ENCODE data around the gene CBLL1. TPM values are rescaled to one million over a fixed set of nuclear protein-coding genes. Genes with fewer than 3 reads are reported as not detected.

Gene CBLL1
- polyA plus RNA-seq, 4 donors = 6.2 to 23.6 (median 8.3) TPM

DNA sequence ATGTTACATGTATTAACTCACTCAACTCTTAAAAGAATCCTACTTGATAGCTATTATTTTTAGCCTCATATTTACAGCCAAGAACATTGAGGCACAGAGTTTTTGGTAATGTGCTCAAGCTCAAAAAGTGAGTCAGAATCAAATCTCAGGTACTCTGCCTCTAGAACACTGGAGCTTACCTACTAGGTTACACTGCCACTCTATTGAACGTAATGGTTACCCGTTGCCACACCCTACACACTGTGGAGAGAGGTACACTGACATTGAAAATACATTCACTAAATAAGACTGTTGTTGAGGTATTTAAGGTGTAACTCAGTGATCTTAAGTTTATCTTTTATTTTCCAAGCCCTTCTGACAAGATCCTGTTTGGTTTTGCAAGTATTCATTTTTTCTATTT lies 41.2 kb downstream of the CBLL1 start:
- H3K4me3 ChIP-seq (ENCODE audit: low read depth in 1 of 3, low read length in 3 of 3) = no peak overlapping the region
- 61 to 78% (median 68%) methylated on average over 2 of the region's 2 CpGs for WGBS, 3 donors
- DNase-seq (no peak), FAIRE-seq (no peak)
- H3K9me3 ChIP-seq (ENCODE audit: control insufficient read depth in 2 of 2, insufficient read depth in 1 of 2, low read depth in 1 of 2, low read length in 1 of 2) = no peaks in the 10 kb centered on the region
- no peak overlapping the region for H3K27ac ChIP-seq (ENCODE audit: low read depth in 1 of 3, low read length in 2 of 3)
- no peaks in the 10 kb centered on the region for H3K27me3 ChIP-seq (ENCODE audit: control insufficient read depth in 3 of 3, insufficient read depth in 3 of 3, low read length in 3 of 3)
- H3K36me3 ChIP-seq (ENCODE audit: control insufficient read depth in 3 of 3, insufficient read depth in 2 of 3, low read depth in 1 of 3, low read length in 3 of 3) = peaks cover 0 to 32% (median 18%) of the 10 kb centered on the region in 3 donors
- peaks cover 0 to 6% (median 0%) of the 10 kb centered on the region in 3 donors for H3K4me1 ChIP-seq (ENCODE audit: control insufficient read depth in 3 of 3, insufficient read depth in 2 of 3, low read depth in 1 of 3, low read length in 2 of 3)

DNA sequence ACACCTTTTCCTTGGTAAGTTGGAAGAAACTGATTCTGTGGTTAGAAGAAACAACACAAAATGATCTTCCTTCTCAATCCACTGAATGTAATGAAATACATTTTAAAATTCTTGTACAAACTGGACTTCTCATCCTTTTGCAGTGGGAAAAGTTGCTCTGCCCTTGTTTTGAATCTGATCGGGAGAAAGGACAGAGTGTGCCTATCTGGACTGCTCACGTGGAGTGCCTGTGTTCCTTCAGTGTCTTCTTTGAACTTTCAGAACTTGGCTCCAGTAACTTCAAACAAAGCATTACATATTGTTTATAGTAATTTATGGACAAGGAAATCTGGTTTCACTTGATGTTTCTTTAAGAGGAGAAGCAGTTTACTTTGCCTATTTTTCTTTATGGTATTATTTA lies 42.0 kb downstream of the CBLL1 start:
- DNase-seq = no peak
- no peaks in the 10 kb centered on the region for H3K27me3 ChIP-seq (ENCODE audit: control insufficient read depth in 3 of 3, insufficient read depth in 3 of 3, low read length in 3 of 3)
- WGBS, 3 donors = 19 to 31% (median 23%) methylated on average over 2 of the region's 2 CpGs
- H3K4me1 ChIP-seq (ENCODE audit: control insufficient read depth in 3 of 3, insufficient read depth in 2 of 3, low read depth in 1 of 3, low read length in 2 of 3) = peaks cover 0 to 3% (median 0%) of the 10 kb centered on the region in 3 donors
- peak; percentile 5 for FAIRE-seq
- H3K4me3 ChIP-seq (ENCODE audit: low read depth in 1 of 3, low read length in 3 of 3) = no peak overlapping the region
- peaks cover 0 to 32% (median 22%) of the 10 kb centered on the region in 3 donors for H3K36me3 ChIP-seq (ENCODE audit: control insufficient read depth in 3 of 3, insufficient read depth in 2 of 3, low read depth in 1 of 3, low read length in 3 of 3)
- no peak overlapping the region for H3K27ac ChIP-seq (ENCODE audit: low read depth in 1 of 3, low read length in 2 of 3)
- H3K9me3 ChIP-seq (ENCODE audit: control insufficient read depth in 2 of 2, insufficient read depth in 1 of 2, low read depth in 1 of 2, low read length in 1 of 2) = no peaks in the 10 kb centered on the region

DNA sequence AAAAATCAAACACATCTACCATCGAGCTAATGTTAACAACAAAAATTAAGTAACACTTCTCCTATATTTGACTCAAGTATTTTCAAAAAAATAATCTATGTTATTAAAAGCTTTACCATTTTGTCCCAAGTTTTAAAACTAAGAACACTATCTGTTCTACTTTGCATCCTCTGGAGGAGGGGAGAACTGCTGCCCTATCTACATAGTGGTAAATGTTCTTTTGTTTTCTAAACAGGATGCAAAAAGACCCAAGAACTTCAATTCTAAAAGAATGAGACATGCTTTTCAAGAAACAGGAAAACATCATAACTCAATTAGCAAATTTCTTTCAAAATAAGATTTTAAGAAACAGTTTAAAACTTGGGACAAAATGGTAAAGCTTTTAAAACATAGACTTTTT lies 44.3 kb downstream of the CBLL1 start:
- Histone ChIP-seq H3K36me3 (ENCODE audit: control insufficient read depth in 3 of 3, insufficient read depth in 2 of 3, low read depth in 1 of 3, low read length in 3 of 3) (peaks cover 0 to 27% (median 24%) of the 10 kb centered on the region in 3 donors), H3K4me1 (ENCODE audit: control insufficient read depth in 3 of 3, insufficient read depth in 2 of 3, low read depth in 1 of 3, low read length in 2 of 3) (no peaks in the 10 kb centered on the region), H3K4me3 (ENCODE audit: low read depth in 1 of 3, low read length in 3 of 3) (no peak overlapping the region), H3K27ac (ENCODE audit: low read depth in 1 of 3, low read length in 2 of 3) (no peak overlapping the region), H3K9me3 (ENCODE audit: control insufficient read depth in 2 of 2, insufficient read depth in 1 of 2, low read depth in 1 of 2, low read length in 1 of 2) (no peaks in the 10 kb centered on the region), H3K27me3 (ENCODE audit: control insufficient read depth in 3 of 3, insufficient read depth in 3 of 3, low read length in 3 of 3) (no peaks in the 10 kb centered on the region)
- FAIRE-seq (no peak), DNase-seq (no peak)
- 84 to 100% (median 97%) methylated on average over 1 of the region's 1 CpG for WGBS, 3 donors

DNA sequence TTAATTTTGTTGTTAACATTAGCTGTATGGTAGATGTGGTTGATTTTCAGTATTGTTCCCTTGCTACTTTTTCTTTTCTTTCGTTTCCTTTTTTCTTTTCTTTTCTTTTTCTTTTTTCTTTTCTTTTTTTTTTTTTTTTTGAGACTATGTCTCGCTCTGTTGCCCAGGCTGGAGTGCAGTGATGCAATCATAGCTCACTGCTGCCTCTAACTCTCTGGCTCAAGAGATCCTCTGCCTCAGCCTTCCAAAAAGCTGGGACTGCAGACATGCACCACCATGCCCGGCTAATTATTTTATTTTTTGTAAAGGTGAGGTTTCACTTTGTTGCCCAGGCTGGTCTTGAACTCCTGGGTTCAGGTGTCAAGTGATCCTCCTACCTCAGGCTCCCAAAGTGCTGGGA lies 44.7 kb downstream of the CBLL1 start:
- H3K9me3 ChIP-seq (ENCODE audit: control insufficient read depth in 2 of 2, insufficient read depth in 1 of 2, low read depth in 1 of 2, low read length in 1 of 2) = no peaks in the 10 kb centered on the region
- H3K27me3 ChIP-seq (ENCODE audit: control insufficient read depth in 3 of 3, insufficient read depth in 3 of 3, low read length in 3 of 3) = no peaks in the 10 kb centered on the region
- no peaks in the 10 kb centered on the region for H3K4me1 ChIP-seq (ENCODE audit: control insufficient read depth in 3 of 3, insufficient read depth in 2 of 3, low read depth in 1 of 3, low read length in 2 of 3)
- DNase-seq = no peak
- no peak overlapping the region for H3K27ac ChIP-seq (ENCODE audit: low read depth in 1 of 3, low read length in 2 of 3)
- FAIRE-seq = no peak
- WGBS, 3 donors = 79 to 86% (median 81%) methylated on average over 3 of the region's 3 CpGs
- peaks cover 0 to 25% (median 24%) of the 10 kb centered on the region in 3 donors for H3K36me3 ChIP-seq (ENCODE audit: control insufficient read depth in 3 of 3, insufficient read depth in 2 of 3, low read depth in 1 of 3, low read length in 3 of 3)
- no peak overlapping the region for H3K4me3 ChIP-seq (ENCODE audit: low read depth in 1 of 3, low read length in 3 of 3)

DNA sequence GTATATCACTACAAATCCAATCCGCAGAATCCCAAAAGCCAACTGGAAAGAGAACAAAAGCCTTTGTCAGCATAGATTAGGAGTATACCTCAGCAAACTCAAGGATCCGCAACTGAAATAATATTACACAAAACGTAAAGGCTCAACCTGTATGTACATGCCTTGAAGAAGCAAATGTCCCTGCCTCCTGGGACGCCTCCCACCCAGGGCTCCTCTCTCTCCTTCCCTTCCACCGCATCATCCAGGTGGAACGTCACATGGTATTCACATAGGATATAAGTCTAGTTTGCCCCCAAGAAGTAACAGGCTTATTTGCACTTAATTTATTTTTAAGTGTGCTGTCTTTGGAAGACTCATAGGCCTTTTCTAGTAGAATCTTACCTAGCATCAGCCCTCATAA lies 45.7 kb downstream of the CBLL1 start:
- Histone ChIP-seq H3K4me1 (ENCODE audit: control insufficient read depth in 3 of 3, insufficient read depth in 2 of 3, low read depth in 1 of 3, low read length in 2 of 3) (no peaks in the 10 kb centered on the region), H3K4me3 (ENCODE audit: low read depth in 1 of 3, low read length in 3 of 3) (no peak overlapping the region), H3K27me3 (ENCODE audit: control insufficient read depth in 3 of 3, insufficient read depth in 3 of 3, low read length in 3 of 3) (no peaks in the 10 kb centered on the region), H3K36me3 (ENCODE audit: control insufficient read depth in 3 of 3, insufficient read depth in 2 of 3, low read depth in 1 of 3, low read length in 3 of 3) (peaks cover 0 to 24% (median 20%) of the 10 kb centered on the region in 3 donors), H3K9me3 (ENCODE audit: control insufficient read depth in 2 of 2, insufficient read depth in 1 of 2, low read depth in 1 of 2, low read length in 1 of 2) (no peaks in the 10 kb centered on the region), H3K27ac (ENCODE audit: low read depth in 1 of 3, low read length in 2 of 3) (no peak overlapping the region)
- DNase-seq (no peak), FAIRE-seq (no peak)
- 95 to 99% (median 96%) methylated on average over 6 of the region's 6 CpGs for WGBS, 3 donors

DNA sequence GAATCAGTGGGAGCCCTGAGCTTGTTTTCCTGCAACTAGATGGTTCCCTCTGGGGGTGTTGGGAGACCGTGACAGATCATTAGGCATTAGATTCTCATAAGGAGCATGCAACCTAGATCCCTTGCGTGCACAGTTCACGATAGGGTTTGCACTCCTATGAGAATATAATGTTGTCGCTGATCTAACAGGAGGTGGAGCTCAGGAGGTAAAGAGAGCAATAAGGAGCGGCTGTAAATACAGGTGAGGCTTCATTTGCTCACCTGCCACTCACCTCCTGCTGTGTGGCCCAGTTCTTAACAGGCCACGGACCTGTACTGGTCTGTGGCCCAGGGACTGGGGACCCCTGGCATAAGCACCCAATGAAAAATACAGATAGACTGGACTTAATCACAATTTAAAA lies 48.4 kb downstream of the CBLL1 start:
- no peaks in the 10 kb centered on the region for H3K9me3 ChIP-seq (ENCODE audit: control insufficient read depth in 2 of 2, insufficient read depth in 1 of 2, low read depth in 1 of 2, low read length in 1 of 2)
- H3K4me3 ChIP-seq (ENCODE audit: low read depth in 1 of 3, low read length in 3 of 3) = no peak overlapping the region
- DNase-seq = no peak
- peaks cover 0 to 29% (median 16%) of the 10 kb centered on the region in 3 donors for H3K36me3 ChIP-seq (ENCODE audit: control insufficient read depth in 3 of 3, insufficient read depth in 2 of 3, low read depth in 1 of 3, low read length in 3 of 3)
- no peak overlapping the region for H3K27ac ChIP-seq (ENCODE audit: low read depth in 1 of 3, low read length in 2 of 3)
- FAIRE-seq = no peak
- H3K27me3 ChIP-seq (ENCODE audit: control insufficient read depth in 3 of 3, insufficient read depth in 3 of 3, low read length in 3 of 3) = no peaks in the 10 kb centered on the region
- H3K4me1 ChIP-seq (ENCODE audit: control insufficient read depth in 3 of 3, insufficient read depth in 2 of 3, low read depth in 1 of 3, low read length in 2 of 3) = peaks cover 0 to under 1% (median 0%) of the 10 kb centered on the region in 3 donors
- WGBS, 3 donors = 72 to 92% (median 87%) methylated on average over 6 of the region's 6 CpGs

DNA sequence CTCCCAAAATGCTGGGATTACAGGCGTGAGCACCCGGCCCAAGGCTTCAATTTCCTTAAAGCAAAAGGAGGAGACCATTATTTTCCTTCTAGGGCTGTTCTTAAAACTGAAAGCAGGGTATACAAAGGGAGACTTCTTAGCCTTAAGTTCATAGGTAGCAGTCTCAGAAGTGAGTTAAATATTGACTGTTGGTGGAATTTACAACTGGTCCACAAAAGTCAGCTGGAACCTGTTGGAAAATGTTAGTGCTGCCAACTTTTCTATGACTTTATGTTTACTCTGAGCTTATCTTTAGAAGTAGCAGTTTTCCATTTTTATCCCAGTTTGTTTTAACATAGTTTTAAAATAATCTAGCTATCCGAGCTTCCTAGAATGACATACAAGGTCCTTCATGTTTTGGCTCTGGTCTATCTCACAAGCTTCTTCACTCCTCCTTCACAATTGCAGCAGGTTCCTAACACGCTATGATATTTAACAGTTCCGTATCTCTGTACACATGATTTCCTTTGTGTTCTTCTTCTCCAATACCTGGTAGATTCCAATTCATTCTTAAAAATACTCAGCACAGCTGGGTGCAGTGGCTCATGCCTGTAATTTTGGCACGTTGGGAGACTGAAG lies 55.8 kb downstream of the CBLL1 start:
- Histone ChIP-seq H3K9me3 (ENCODE audit: control insufficient read depth in 2 of 2, insufficient read depth in 1 of 2, low read depth in 1 of 2, low read length in 1 of 2) (no peaks in the 10 kb centered on the region), H3K27ac (ENCODE audit: low read depth in 1 of 3, low read length in 2 of 3) (peak overlapping the region in 1 of 3 donors; percentile 72), H3K4me3 (ENCODE audit: low read depth in 1 of 3, low read length in 3 of 3) (peak overlapping the region; percentile 0 to 68 (median 54)), H3K4me1 (ENCODE audit: control insufficient read depth in 3 of 3, insufficient read depth in 2 of 3, low read depth in 1 of 3, low read length in 2 of 3) (peaks cover 0 to 24% (median 3%) of the 10 kb centered on the region in 3 donors), H3K36me3 (ENCODE audit: control insufficient read depth in 3 of 3, insufficient read depth in 2 of 3, low read depth in 1 of 3, low read length in 3 of 3) (peaks cover 0 to 19% (median 2%) of the 10 kb centered on the region in 3 donors), H3K27me3 (ENCODE audit: control insufficient read depth in 3 of 3, insufficient read depth in 3 of 3, low read length in 3 of 3) (no peaks in the 10 kb centered on the region)
- WGBS, 3 donors = 10 to 22% (median 17%) methylated on average over 6 of the region's 6 CpGs
- DNase-seq = peak; percentile 75 to 85
- FAIRE-seq = no peak

DNA sequence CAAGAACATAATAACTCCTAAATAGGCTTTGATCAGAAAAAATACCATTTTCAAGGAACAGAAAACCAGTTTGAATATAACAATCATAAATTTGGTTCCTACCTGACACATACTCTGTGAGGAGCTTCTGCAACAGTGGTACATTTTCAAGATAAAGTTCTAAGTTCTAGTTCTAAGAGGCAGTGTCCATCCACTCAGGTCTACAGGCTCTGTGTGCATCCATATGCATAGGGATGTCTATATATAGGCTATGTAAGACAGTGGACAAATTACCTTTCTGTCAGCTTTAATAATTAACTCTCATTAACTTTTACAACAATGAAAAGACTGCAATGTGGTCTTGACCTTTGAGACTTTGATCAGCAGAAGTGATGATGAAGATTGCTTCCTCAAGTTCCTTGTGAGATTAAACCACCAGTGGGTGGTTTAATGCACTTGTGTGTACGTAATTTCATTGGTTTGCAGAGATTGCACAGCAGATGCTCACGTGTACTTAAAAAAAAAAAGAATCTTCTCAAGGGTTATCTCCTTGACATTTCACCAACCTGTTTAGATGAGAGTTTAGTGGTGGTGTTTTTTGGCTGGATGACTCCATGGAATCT lies 59.2 kb downstream of the CBLL1 start, which contains the start of gene SLC26A3:
Gene SLC26A3, minus strand, starts transcription at position 215 of the 602 bp plus-strand sequence. CDS start 8,714 bp downstream, outside the sequence.
- Histone ChIP-seq H3K4me1 (ENCODE audit: control insufficient read depth in 3 of 3, insufficient read depth in 2 of 3, low read depth in 1 of 3, low read length in 2 of 3) (peaks cover 0 to 25% (median 3%) of the 10 kb centered on the region in 3 donors), H3K36me3 (ENCODE audit: control insufficient read depth in 3 of 3, insufficient read depth in 2 of 3, low read depth in 1 of 3, low read length in 3 of 3) (peaks cover 0 to 7% (median 2%) of the 10 kb centered on the region in 3 donors), H3K4me3 (ENCODE audit: low read depth in 1 of 3, low read length in 3 of 3) (peak within 1 kb of the TSS in 2 of 3 donors; percentile 54 to 68), H3K27ac (ENCODE audit: low read depth in 1 of 3, low read length in 2 of 3) (peak within 1 kb of the TSS in 2 of 3 donors; percentile 44 to 55), H3K27me3 (ENCODE audit: control insufficient read depth in 3 of 3, insufficient read depth in 3 of 3, low read length in 3 of 3) (no peaks in the 10 kb centered on the region), H3K9me3 (ENCODE audit: control insufficient read depth in 2 of 2, insufficient read depth in 1 of 2, low read depth in 1 of 2, low read length in 1 of 2) (no peaks in the 10 kb centered on the region)
- peak; percentile 68 for FAIRE-seq
- peak; percentile 91 for DNase-seq
- WGBS, 3 donors = 9 to 50% (median 24%) methylated on average over 2 of the region's 2 CpGs
